NCI-H82 treated with DMSO at 0.1 percent for 48 hours (cell line): ENCODE measurements around the gene FAM168B.

Experiments
- DNase-seq: peaks from one replicate; lab custom pipeline; 2025; ENCODE audit not compliant: unreplicated experiment; lab: John Stamatoyannopoulos, UW

The FAM168B gene

DNA sequence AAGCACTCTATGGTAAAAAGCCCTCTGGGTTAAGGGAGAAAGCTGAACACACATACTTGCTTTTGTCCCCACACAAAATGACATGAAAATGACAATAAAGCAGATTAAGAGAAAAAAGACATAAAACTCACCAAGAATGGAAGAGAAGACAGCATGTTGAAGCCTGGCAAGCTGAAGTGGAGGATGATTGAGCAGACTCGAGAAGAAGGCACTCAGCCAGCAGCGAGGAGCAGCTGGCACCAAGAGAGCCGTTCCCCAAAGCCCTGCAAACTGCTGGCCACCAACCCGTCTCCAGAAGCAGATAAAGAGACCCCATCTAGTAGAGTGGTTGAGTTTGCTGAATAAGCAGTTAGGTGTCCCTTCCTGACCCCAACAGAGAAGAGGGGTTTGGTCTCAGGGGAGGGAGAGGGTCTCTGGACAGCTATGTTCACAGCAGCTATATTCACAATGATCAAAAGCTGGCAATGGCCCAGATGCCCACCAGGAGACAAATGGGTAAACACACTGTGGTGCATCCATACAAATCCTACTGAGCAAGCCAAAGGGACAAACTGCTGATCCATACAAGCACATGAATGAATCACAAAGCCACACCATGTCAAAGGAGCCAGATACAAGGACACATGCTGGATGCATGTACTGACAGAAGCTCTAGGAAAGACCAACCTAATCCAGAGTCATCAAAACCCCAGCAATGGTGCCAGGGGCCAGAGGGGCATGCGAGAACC is 36.9 kb downstream of the FAM168B start:
- DNase-seq, result no peak

DNA sequence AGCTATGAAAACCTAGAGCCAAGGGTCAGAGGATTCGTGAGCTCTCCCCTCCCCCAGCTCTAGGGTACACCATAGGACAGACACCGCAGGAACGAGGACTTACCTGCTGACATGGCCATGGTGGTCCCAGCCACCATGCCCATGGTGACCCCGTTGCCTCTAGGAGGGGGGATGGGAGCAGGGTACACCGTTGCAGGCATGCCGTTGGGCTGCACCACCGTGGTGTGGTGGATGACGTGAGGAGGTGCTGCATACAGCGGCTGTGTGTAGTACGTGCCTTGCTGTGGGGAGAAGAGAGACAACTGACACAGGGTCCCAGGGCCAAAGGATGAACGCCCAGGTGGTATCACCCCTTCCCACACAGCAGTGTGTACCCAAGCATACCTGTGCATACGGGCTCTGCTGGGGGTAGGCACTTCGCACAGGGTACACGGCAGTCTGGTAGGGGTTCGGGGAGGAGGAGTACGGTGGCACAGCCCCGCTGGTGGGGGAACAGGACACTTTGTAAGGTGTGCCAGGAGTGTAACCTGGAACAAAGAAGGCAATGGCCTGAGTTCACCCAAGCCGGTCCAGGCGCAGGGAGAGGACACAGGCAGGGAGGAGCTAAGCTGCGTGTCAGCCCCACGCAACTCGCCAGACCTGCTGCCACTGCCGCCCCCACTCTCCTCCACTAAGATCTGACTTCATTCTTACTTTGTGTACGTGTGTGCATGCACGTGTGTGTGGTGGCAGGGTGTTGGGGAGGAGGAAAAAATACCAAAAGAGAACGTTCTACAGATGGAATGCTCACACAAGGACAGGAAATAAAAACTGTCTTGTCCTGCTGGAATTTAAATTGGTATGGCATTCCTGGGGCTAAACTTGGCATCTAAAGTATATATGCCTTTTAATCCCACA is 37.8 kb downstream of the FAM168B start:
- DNase-seq, result no peak

- DNase-seq, result no peak
These were observed 38.8 kb downstream of the FAM168B start for GRCh38 chr2:131054488-131054887.

GRCh38 chr2:131052741-131053263 is 40.5 kb downstream of the FAM168B start:
- DNase-seq, result no peak

- DNase-seq, result no peak
These were observed 42.4 kb downstream of the FAM168B start for GRCh38 chr2:131050896-131051295.

DNA sequence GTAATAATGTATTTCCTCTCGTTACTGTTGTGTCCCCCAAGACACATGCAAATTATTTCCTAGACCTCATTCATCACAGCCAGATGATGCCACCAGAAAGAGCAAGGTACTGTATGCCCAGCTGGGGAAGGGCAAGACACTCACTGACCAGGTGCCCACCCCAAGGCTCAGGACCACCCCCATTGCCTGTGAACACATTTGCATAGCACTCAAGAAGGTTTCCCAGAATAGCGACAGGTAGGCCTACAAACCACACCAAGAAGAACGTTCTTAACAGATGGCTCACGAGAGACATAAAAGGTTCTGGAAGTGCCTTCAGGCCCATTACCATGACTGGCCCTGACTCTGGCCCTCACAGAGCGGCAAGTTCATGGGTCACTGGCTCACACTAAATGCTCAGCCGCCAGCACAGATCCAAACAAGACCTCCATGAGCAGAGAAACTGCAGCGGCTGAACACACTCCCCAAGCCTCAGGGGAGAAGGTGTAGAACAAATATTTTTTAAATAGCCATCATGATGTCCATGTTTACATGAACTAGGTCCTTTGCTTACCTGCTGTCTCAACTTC is 44.0 kb downstream of the FAM168B start:
- no peak for DNase-seq

GRCh38 chr2:131048641-131049040 is 44.6 kb downstream of the FAM168B start:
- no peak for DNase-seq

DNA sequence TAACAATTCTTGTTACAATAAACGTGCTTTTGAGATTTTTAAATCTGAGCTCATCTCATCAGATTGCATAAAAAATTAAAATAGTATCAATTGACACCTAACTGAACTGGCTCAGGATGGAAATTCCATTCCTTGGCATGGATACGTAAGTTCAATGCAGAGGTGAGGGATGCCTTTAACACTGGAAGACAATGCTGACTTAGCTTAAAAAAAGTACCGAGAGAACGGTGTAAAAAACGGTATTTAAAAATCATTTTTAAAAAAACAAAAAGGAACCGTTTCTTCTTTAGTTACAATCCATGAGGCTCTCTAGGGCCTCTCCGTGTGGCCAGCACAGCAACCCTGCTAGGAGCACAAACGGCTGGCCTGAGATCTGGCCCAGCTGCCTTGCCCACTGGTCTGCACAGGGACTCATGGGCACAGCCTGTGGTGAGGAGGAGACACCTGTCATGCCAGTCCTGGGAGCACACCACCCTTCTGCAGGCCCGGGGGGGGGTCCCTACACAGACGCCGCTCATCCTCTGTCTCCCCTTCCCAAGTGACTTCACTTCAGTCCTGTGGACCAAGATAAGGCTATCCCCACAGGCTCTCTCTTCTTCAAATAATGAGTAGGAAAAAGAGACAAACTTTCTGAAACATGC is 45.2 kb downstream of the FAM168B start:
- DNase-seq, result no peak

DNA sequence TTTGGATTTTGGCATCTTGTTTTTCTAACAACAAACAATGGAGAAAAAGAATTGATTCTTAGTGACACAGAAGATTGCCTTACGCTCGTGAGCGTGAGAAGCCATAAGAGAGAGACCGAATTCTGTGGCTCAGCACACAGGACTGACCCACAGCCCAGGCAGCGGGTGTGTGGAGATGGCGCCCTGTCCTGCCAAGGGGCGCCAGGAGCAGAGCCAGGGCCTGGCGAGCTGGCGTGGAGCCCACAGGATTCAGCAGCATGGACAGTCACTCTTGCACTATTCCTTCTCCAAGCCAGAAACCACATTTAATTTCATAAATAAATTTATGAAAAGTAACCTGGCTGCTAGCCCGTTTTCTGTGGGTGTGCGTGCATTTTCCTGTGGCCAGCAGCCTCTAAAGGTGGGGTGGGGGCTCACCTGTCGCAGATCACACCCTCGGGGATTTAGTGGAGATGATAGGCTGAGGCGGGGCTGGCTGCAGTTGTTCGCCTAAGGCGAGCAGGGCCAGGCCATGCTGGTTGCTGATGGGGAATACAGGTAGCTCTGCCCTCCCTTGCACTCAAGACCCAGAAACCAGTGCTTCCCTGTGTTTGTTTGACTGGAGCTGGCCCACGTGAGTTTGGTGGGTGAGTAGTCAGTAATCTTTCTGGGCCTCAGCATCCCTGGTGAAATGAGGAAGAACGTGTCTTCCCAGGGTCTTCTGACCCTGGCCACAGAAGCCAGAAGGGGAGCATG is 46.2 kb downstream of the FAM168B start:
- no peak for DNase-seq

- no peak for DNase-seq
These were observed 47.0 kb downstream of the FAM168B start for GRCh38 chr2:131046028-131046917.

- no peak for DNase-seq
These were observed 47.8 kb downstream of the FAM168B start for GRCh38 chr2:131045286-131046027.

DNA sequence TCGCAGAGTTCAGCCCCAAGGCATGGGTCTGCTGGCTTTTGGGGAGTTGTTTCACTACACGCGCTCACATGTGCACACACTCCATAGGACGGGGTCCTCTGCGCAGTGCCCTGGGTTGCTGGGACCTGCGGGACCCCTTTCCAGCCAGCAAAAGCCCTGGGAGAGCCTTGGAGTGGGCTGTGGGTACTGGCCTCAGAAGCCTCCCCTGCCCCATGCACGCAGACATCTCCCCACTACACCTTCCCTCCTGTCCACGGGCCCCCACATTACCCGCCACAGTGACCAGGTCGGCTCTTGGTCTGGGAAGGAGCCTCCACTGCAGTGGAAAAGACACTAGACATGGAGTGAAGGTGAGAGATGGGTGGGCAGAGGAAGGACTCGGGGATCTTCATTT is 48.5 kb downstream of the FAM168B start:
- no peak for DNase-seq

DNA sequence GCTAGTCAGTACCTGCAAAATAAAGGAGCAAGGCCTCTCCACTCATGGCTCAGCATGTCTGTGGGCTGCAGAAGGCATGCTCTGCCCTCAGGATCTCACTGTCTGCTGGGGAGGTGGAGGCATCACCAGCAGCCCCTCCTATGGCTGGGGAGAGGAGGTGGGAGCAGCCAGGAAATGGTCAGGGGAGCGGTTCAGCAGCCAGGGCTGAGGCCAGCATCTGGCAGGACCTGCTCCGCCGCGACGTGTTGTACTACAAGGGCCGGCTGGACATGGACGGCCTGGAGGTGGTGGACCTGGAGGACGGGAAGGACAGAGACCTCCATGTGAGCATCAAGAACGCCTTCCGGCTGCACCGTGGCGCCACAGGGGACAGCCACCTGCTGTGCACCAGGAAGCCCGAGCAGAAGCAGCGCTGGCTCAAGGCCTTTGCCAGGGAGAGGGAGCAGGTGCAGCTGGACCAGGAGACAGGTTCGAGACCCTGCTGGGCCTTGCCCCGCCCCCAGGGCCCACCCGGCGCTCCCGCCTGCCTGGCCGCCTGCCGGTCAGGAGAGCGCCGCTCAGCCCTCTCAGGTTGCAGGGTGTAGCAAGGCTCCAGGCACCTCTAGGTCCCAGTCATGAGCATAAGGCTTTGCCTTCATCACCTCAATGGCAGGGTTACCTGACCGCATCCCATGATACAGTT is 49.0 kb downstream of the FAM168B start:
- no peak for DNase-seq

DNA sequence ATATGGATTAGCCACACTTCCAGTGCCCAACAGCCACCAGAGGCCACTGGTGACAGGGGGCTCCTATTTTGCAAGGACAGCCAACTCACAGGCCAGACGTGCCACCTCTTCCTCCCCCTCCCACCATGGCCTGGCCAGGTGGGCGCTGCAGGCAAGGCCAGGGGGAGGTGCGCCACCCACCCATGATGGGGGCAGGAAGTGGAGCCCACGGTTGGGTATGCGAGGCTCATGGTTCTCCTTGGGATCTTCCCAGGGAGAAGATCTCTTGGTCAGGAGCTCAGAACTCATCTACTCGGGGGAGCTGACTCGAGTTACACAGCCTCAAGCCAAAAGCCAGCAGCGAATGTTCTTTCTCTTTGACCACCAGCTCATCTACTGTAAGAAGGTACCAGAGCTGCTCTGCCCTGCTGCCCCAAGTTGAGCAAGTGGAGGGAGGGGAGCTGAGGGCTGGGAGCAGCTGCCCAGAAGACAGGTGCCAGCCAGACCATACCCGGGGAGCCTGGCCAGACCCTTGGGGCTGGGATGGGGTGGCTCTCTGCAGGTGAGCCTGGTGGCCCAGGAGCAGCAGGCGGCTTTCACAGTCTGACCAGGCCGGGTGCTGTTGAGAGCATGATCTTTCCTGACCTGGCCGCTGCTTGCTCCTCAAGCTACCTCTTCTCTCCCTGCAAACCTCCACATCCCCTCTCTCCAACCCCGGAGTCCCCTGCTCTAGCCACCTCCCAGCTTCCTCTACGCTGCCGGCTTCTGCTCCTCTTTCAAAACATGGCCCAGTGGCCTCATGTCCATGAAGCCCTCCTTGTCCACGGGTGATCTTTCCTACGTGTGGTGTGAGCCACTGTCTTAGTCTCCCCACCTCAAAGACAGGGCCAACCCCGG is 49.8 kb downstream of the FAM168B start:
- DNase-seq, result no peak

GRCh38 chr2:131042148-131042775 is 51.0 kb downstream of the FAM168B start:
- DNase-seq, result no peak

DNA sequence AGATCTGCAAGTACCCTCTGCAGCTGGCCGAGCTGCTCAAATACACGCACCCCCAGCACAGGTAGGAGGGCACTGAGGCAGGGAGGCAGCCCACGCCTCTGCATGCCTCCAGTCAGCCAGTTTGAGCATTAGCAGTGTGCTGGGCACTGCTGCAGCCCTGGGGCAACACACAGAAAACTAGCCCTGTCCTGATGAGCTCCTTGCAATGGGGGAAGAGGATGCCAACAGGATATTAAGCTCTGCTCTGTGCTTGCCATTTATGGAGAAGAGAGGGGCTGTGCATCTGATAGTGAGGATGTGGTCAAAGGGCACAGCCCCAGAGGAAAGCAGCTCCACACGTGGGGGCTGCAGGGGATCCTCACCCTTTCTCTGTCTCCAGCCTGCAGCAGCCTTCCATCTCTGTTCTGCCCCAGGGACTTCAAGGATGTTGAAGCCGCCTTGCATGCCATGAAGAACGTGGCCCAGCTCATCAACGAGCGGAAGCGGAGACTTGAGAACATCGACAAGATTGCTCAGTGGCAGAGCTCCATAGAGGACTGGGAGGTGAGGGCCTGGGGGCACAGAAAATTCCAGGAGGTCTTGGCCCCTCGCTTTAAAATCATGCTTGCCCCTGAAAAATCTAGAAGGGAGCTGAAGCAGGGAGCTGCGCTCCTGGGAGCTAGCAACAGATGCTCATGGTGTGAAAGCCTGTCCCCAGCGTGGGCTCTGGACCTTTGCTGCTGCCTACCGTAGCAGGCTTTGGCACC is 51.7 kb downstream of the FAM168B start:
- no peak for DNase-seq
